HG03095 (cell line): ENCODE data around the gene RUFY3.
"Not testable (repeated sequence)": the region's sequence is repeated elsewhere in the genome, so short reads cannot be mapped to it uniquely, and the experiment has no call there.

Experiments used
- ATAC-seq: cut with Tn5 transposase; IDR thresholded peaks from one replicate; pipeline ENCODE4 v1.9.1; 2021; ENCODE audit warnings: moderate library complexity; ENCODE audit not compliant: unreplicated experiment

The RUFY3 gene

DNA sequence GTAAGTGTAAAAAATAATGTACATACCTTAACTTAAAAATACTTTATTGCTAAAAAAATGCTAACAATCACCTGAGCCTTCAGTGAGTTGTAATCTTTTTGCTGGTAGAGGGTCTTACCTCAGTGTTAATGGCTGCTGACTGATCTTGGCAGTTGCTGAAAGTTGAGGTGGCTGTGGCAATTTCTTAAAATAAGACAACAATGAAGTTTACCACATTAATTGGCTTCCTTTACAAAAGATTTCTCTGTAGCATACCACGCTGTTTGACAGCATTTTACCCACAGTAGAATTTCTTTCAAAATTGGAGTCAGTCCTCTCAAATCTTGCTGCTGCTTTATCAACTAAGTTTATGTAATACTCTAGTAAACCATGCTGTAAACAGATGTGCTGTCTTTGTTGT lies 47.6 kb downstream of the RUFY3 start:
- ATAC-seq = not testable (repeated sequence)

DNA sequence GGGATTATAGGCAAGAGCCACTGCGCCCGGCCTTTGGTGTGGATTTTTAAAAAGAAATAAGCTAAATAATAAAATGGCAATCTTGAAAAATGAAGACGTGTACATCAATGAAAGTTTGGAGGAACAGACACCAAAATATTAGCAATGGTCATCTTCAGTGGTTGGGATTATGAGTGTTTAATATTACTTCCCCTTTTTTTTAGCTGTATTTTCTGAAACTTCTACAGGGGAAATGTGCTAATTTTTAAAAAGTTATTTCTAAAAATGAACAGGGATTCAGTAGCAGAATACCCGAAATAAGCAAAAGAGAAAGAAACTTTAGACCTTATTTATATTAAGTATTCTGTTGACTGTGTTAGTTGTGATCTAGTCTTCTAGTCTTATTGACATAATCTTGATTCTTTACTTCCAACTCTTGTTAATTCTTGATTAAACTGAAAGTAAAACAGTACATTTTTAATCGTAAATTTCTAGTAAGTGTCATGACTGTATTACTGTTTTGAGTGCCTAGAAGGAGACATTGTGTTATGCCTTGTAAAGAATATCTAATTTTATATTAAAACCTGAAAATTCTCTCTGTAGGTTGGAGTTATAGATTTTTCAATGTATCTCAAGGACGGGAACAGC lies 51.3 kb downstream of the RUFY3 start:
- no peak for ATAC-seq

DNA sequence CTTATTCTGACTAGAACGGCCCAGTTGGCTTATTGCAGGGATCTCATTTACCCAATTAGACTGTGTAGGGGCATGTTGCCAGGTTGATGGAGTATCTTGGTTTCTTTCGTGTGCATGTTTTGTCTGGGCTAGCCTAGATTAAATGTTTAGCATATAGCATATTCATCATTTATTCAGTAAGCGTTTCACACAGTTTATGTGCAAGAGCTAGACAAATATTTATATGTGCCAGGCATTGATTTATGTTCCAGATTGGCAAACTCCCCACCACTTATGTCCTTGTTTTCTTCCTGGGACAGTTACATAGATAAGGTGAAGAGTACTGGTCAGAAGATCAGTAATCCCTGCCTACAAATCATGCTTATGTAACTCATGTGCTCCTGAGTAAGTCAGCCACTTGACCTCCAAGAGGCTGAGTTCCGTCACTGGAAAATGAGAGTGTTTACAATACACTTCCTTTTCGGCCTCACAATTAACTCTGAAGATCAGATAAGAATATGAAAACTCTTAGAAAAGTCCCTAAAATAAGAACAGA lies 57.2 kb downstream of the RUFY3 start:
- ATAC-seq = no peak

DNA sequence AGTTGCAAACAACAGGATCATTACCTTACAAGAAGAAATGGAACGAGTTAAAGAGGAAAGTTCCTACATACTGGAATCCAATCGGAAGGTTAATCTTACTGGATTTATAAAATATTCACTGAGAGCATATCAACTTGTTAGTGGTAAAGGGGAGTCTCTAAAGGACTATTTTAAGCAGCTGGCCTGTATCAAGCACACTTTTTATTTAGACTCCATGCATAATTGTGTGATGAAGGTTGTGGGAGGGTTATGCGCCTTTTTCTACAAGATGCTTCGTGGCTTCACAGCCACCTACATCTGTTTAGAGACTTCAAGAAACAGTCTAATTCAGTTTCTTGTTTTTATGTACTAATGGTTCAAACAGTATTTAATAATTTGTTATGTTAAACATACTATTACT lies 61.3 kb downstream of the RUFY3 start:
- ATAC-seq = no peak

DNA sequence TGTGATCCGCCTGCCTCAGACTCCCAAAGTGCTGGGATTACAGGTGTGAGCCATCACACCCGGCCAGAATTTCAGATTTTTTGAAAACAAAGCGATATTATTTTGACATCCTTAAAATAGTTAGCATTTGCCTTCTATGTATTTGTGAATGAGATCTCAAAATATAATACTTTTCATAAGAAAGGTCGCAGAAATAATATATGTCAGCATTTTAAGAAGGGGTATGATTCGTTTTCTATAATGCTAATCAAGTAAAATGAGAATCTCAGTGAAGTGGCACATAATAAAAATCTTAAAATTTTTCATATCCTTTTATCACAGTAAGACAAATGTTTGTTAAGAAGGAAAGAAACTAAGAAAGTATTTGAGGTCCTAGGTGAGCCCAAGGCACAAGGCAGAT lies 65.7 kb downstream of the RUFY3 start:
- ATAC-seq = no peak

DNA sequence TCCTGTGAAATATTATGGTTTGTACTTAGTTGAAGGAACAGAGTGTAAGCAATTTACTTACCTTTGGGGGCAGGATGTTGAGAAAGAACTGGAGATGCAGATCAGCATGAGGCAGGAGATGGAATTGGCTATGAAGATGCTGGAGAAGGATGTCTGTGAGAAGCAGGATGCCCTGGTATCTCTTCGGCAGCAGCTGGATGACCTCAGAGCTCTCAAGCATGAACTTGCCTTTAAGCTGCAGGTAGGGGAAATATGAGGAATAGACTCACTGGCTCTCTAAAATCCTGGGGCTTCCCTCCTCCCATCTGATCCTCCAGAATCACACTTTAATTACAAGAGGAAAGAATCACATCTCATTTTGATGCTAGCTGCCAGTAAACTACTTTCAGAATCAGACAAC lies 67.0 kb downstream of the RUFY3 start:
- ATAC-seq = no peak

DNA sequence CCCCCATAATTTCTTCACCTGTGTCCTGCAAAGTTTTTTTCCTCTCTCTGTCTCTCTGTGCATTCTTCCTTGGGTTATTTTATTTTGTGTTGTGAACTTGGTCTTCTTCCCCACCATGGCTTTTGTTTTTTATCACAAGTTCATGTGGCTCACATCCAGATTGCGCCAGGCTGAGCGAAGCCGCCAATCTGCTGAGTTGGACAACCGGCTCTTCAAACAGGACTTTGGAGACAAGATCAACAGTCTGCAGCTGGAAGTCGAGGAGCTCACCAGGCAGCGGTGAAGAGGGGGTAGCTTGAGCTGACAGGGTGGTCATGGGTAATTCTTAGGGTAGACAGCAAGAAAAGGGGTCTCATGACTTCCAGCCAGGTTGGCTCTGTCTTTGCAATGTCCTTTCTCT lies 71.9 kb downstream of the RUFY3 start:
- no peak for ATAC-seq

DNA sequence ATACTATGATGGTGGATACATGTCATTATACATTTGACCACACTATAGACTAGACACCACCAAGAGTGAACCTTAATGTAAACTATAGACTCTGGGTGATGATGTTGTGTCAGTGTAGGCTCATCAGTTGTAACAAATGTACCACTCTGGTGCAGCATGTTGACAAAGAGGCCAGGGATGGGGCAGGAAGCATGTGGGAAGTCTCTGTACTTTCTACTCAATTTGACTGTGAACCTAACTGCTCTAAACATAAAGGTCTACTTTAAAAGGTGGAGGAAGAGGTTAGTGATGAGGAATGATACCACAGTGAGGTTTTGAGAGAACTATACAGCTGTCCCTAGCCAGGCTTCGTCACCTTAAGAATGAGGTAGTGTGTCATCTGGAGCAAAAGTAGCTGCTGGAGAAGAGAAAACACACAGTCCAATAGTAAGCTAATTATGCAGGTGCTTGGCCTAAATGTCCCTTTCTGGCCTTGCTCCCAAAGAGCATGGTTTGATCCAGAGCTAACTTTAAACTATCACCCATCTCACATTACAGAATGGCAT lies 79.6 kb downstream of the RUFY3 start:
- peak; percentile 87 for ATAC-seq

DNA sequence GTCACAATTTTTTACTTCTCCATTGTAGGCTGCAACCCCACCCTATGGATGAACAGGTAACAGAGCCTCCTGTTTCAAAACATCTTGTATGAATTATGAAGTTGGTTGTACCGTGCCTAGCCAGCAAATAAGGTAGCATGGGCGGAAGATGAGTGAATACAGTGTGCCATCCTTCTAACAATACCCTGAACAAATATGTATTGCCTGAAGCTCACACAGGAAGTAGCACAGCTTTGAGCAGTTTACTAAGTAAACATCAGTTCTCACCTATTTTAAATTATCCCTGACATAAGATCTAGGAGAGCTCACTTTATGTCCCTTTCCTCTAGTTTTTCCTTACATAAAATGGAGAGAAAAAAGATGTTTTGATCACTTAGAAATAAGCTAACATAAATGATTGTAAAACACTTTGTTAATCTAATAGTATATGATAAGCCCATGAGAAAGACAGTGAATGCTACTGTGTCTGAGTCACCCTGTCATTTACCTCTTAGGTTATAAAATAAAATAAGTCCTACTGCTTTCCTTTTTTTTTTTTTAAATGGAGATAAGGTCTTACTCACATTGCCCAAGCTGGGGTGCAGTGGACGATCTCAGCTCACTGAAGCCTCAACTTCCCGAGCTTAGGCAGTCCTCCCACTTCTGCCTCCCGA lies 81.3 kb downstream of the RUFY3 start:
- ATAC-seq = no peak

DNA sequence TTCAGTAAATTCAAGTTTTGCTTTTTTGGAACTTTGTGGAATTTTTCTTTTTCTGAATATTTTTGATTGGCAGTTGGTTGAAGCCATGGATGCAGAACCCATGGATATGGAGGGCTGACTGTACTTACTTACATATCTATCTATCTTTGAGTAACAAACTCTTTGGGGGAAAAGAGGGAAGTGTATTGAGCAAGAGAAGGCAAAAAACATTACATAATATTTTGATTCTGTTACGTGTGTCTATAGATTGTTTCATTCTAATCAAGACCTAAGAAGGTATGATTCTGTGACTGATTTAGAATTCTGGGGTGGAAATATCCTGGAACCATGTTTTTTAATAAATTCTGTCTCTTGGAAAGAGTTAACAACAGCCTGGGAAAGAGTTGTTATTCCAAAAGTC lies 86.4 kb downstream of the RUFY3 start:
- ATAC-seq = no peak

DNA sequence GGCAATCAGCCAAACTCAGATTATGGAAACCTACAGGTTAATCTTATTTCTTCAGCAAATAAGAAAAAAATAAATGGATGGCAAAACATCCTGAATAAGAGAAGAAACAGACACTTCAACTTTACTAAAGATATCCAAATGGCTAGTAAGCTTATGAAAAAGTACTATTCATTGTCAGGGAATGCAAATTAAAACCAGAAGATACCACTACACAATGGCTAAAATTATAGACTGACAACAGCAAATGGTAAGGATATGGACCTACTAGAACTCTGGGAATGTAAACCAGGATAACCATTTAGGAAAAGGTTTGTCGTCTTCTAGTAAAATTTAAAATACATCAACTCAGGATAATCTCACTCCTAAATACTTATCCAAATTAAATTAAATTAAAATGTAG lies 93.6 kb downstream of the RUFY3 start:
- no peak for ATAC-seq

DNA sequence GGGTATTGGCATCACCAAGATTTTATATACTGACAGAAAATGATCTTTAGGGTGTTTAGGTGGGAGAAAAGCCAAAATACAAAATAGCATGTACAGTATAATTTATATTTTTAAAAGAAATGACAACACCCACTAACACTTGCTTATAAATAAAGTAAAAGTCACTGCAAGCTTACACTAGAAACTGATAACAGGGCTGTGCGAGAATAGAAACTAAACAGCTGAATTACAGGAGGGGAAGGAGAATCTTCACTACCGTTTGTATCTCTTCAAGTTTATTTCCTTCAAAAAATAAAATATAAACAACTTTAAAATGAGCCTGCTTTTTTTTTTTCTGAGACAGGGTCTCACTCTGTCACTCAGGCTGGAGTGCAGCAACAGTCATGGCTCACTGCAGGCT lies 95.1 kb downstream of the RUFY3 start:
- no peak for ATAC-seq

DNA sequence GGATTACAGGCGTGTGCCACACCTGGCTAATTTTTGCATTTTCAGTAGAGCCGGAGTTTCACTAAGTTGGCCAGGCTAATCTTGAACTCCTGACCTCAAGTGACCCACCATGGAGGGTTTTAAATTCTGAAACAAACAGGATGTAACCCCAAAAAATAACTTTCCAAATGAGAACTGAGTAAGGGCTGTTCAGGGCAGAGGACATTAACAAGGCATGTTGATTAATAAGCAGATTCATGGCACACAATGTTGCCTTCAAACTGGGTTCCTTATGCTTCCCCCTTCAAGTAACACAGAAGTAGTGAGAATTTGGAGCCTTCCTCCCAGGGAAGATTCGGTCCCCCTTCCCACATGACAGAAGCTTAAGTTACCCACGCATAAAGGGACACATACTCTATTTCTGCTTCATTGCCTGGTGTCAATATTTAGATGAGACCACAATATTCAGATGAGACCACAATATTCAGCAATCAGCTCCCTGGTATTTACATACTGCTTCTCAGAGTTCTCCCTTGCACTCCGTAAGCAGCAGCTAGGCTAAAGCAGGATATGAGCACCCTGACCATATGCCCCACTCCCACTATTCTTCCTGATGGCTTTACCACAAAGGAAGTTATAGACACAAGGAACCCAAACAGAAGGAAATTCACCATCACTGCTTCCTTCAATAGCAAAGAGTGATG lies 96.5 kb downstream of the RUFY3 start:
- peak; percentile 51 for ATAC-seq

DNA sequence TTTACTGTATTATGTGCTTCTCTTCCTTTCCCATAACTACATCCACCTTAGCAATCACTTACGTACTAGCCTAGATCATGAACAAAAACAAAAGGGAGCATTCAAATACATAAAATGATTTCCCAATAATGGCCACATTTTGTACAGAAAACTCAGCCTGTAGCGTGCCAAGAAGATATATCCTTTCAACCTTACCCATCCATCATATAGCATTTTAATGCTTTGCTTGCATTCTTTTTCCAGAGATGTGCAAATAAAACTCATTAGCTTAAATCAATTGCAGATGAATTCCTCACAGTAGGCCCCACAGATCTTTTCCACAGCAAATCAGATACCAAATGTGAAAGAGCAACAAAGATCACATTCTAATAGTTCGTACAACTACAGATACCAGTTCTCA lies 97.2 kb downstream of the RUFY3 start:
- ATAC-seq = no peak

DNA sequence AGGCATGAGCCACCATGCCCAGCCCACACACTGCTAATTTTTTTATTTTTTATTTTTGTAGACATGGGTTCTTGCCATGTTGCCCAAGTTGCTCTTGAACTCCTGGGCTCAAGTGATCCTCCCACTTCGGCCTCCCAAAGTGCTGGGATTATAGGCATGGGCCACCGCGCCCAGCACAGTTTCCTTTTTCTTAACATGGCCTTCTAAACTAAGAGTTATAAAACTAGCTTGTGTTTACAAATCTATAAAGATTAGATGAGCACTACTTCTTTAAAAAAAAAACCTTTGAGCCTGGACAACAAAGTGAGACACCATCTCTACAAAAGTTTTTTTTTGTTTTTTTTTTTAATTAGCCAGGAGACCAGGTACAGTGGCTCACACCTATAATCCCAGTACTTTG lies 107.3 kb downstream of the RUFY3 start:
- no peak for ATAC-seq

DNA sequence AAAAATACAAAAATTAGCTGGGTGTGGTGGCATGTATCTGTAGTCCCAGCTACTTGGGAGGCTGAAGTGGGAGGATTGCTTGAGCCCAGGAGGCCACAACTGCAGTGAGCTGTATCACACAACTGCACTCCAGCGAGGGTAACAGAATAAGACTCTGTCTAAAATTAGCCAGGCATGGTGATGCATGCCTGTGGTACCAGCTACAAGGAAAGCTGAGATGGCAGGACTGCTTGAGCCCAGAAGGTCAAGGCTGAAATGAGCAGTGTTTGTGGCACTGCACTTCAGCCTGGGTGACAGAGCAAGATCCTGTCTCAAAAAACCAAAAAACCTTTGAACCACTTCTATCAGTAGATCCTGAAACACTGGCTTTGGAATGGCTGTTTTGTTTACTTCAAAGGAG lies 107.7 kb downstream of the RUFY3 start:
- ATAC-seq = no peak

DNA sequence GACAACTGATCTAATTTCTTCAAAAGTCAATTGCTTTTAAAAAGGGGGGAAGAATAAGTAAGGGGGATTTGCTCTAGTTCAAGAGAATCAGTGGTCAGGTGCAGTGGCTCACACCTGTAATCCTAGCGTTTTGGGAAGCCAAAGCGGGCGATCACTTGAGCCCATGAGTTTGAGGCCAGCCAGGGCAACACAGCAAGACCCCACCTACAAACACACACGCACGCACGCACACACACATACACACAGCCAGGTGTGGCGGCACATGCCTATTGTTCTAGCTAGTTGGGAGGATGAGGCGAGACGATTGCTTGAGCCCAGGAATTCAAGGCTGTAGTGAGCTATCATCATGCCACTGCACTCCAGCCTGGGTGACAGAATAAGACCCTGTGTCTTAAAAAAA lies 108.3 kb downstream of the RUFY3 start:
- ATAC-seq = no peak

DNA sequence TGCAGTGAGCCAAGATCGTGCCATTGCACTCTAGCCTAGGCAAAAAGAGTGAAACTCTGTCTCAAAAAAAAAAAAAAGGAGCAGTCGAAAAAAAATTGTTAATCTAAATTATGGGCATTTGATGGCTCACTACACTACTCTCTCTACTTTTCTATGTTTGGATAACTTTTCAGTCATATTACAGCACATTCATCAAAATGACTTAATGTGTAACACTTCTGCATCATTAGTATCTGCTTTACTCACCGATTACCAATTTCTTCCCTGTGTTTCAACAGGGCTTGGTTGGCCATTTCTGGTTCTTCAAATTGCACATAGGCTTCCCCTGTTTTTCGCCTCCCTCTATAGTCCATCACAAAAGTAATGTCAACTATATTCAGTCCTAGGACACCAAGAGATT lies 109.5 kb downstream of the RUFY3 start:
- ATAC-seq = no peak

DNA sequence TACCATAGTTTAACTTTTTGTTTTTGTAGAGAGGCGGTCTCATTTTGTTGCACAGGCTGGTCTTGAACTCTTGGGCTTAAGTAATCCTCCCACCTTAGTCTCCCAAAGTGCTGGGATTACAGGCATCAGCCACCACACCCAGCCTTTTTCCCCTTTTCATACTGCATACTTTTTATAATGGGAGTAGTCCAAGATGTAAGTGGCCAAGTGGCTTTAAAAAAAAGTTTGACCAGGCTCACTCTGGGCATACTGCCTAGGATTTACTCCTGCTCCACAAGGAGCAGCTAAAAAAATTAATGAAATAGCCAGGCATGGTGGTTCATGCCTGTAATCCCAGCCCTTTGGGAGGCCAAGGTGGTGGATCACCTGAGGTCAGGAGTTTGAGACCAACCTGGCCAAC lies 111.9 kb downstream of the RUFY3 start:
- ATAC-seq = no peak

DNA sequence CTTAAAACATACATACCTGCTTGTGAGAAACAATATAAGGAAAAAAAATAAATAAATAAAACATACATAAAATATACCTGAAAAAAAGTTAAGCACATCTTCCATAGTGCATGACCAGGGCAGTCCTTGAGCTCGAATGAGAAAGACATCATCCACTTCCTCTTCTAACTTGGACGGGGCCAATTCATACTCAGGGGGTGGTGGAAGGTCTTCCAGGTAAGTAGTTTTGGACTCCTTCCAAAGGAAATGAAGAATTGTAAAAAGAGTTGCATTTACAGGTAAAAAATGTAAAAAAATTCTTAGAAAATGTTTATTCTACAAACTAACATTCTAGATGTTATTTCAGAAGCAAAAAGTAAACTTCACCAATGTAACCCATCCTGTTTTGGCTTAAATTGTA lies 114.3 kb downstream of the RUFY3 start:
- no peak for ATAC-seq

DNA sequence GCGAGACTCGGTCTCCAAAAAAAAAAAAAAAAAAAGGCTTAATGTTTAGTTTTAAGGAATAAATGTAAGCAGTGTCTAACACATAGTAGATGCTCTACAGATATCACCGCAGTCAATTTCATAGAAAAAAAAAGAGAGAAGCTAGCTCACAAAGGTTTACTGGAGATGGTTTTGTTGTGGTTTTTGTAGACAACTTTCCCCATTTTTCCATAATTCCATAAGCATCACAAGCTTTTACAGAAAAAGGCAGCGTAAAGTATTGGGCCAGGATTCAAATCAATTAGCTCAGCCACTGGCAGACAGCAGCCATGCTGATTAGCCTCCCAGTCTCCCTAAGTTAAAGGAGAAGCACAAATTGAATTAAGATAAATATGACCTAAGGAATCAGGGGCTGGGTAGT lies 116.4 kb downstream of the RUFY3 start:
- no peak for ATAC-seq
